GM18907 (cell line): ENCODE measurements around the gene STK40.

ENCODE experiments used
- ATAC-seq: cut with Tn5 transposase; IDR thresholded peaks from one replicate; pipeline ENCODE4 v1.9.1; 2021; ENCODE audit warnings: mild to moderate bottlenecking, moderate library complexity; ENCODE audit not compliant: unreplicated experiment

STK40 gene

DNA sequence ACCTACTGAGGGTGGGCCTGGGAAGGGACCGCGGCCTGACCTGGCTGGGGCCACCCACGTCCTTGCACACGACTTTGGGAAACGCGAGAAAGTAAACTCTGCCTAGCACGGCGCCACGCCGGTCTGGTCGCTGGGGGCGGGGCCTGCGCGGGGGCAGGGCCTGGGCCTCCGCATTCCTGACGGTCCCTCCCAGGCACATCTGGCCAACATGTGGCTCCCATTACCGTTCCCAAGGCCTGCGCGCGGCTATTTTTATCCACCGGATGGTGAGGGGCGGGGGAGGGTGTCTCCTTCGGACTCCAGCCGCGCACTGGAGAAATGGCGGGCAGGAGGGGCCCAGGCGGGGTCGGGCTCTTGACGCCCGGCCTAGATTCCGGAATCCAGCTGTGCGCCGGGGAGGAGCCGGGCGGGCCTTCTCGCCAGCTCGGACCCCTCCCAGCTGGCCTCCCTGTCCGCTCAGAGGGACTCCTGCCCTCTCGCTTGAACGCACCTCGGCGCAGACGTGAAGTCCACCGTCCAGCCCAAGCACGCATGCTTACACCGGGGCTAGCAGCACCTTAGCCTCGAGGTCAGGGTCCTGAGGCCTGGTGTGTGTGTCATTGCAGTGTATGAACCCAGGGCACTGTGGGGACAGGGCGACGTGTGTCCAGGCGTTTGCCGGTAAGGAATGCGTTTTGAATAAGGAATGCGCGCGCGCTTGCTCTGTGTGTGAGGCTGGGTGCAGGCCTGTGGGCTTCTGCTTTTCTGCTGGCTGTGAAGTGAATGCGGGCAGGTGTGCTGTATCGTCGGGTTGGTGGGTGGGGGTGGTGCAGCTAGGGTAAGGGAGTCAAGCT is 64.4 kb downstream of the STK40 start:
- ATAC-seq: no peak

DNA sequence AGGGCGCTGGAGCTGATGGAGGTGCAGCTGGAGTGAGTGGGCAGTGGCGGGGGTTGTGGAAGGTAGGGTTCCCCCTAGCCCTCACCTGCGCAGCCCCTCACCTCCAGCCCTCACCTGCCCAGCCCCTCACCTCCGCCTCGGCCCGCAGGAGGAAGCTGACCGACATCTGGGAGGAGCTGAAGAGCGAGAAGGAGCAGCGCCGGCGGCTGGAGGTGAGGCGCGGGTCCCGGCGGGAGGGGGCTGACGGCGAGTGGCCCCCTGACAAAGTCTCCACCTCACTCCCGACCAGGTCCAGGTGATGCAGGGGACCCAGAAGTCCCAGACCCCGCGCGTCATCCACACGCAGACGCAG is 65.0 kb downstream of the STK40 start:
- ATAC-seq: no peak

DNA sequence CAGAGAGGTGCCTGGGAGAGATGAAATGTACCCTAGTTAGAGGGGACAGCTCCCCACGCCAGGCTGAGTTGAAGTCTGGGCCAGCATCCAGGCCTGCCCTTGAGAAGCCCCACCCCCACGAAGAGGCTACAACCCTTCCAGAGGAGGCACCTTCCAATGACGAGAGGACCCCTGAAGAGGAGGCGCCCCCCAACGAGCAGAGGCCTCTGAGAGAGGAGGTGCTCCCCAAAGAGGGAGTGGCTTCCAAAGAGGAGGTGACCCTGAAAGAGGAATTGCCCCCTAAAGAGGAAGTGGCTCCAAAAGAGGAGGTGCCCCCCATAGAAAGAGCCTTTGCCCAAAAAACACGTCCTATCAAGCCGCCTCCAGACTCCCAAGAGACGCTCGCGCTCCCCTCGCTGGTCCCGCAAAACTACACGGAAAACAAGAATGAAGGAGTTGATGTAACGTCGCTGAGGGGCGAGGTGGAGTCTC is 65.4 kb downstream of the STK40 start:
- no peak for ATAC-seq

DNA sequence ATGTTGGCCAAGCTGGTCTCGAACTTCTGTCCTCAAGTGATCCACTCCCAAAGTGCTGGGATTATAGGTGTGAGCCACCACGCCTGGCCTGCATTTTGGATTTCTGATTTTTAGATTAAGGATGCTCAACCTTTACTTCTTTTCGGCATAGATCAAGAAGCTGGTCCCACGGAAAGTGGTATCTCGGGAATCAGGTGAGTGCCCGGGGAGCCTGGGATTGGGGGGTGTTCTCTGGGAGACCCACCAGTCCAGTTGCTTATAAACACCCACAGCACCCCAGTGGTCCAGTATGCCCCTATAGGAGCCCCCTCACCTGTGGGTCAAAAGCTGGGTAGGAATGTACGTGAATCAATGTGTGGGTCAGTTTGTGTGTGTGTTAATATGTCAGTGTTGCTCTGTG is 76.3 kb downstream of the STK40 start:
- no peak for ATAC-seq

DNA sequence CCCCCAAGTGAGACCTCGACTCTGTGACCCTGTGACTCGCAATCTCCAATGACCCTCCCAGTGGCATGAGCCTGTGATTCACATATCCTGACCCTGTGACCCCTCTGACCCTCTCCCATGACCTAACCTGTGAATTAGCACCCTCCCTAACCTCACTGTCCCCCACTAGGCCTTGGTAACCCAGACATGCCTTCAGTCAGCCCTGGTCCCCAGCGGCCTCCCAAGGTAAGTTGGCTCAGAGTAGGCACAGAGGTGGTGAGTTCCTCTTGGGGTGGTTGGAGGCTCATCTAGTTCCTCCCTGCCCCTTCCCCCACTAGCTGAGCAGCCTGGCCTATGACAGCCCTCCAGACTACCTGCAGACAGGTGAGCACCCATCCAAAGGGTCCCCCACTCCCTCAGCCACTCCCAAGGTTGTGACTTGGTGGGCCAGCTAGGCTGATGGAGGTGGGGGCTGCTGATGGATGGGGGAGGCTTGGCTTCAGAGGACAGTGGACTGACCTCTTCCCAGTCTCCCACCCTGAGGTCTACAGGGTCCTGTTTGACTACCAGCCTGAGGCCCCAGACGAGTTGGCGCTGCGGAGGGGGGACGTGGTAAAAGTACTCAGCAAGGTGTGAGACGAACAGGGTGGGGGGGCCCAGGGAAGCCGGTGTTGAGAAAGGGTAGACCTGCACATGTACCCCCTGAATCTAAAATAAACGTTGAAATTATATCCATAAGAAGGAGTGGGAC is 78.0 kb downstream of the STK40 start:
- no peak for ATAC-seq

DNA sequence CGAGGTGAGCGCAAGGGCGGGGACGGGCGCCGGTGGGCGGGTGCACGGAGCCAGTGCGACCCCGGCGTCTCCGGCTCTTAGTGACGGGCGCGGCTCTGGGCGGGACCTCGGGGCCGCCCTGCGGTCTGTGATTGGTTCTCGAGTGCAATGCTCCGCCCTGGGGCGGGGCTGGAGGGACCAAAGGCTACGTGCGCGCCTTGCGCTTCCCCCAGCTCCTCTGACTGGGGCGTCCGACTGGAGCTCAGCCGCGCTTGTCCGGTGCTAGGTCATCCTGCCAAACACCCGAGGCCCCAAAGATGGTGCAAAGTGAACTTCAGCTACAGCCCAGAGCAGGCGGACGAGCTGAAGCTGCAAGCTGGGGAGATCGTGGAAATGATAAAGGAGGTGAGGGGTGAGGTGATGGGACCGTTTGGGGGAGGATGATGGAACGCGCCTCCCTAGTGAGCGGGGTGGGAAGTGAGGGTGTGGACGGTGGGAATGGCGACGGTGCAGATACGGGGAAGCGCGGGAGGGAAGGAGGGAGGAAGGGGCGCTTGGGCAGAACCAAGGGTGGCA is 78.7 kb downstream of the STK40 start:
- peak; percentile 94 for ATAC-seq

DNA sequence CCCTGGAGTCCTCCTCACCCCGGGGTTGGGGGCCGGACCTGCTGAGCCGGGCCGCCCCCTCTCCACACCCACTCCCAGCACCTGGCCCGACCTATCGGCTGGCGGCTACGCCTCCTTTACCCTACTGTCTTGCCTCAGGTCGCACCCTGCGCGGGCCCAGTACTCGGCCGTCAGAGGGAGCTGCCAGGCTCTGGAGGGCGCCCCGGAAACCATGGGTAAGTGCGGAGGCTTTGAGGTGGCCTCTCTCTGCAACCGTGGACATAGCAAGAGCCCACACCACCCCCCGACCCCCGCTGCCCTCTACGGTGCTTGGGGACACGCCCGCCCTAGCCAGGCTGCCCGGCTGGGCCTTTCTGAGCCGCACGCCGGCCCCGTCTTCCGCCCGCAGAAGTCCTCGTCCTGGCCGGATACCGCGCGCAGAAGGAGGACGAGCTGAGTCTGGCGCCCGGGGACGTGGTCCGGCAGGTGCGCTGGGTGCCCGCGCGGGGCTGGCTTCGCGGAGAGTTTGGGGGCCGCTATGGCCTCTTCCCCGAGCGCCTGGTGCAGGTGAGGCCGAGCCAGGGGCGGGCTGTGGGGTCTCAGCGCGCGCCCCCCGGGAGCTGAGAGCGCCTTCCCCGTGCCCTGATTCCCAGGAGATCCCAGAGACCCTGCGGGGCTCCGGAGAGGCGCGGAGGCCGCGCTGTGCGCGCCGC is 79.4 kb downstream of the STK40 start, which contains the start of gene SH3D21:
TSS of gene SH3D21 (plus strand) at position 159 of the 692 bp plus-strand sequence. CDS start at position 212, 53 bp downstream.
- peak; percentile 37 for ATAC-seq

DNA sequence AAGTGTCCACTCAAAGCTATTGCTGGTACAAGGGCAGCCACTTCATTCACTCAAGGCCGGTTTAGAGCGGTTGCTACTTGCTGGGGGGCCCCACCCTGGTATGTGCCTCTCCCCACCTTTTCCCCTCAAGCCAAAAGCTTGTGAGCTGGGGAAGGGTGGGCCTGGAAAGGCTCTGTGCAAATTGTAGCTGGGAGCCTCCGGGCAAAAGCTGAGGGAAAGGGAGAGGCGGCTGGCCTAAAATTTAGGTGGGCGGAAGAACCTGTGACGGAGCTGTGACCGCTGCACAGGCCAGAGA is 79.9 kb downstream of the STK40 start:
- ATAC-seq: no peak

DNA sequence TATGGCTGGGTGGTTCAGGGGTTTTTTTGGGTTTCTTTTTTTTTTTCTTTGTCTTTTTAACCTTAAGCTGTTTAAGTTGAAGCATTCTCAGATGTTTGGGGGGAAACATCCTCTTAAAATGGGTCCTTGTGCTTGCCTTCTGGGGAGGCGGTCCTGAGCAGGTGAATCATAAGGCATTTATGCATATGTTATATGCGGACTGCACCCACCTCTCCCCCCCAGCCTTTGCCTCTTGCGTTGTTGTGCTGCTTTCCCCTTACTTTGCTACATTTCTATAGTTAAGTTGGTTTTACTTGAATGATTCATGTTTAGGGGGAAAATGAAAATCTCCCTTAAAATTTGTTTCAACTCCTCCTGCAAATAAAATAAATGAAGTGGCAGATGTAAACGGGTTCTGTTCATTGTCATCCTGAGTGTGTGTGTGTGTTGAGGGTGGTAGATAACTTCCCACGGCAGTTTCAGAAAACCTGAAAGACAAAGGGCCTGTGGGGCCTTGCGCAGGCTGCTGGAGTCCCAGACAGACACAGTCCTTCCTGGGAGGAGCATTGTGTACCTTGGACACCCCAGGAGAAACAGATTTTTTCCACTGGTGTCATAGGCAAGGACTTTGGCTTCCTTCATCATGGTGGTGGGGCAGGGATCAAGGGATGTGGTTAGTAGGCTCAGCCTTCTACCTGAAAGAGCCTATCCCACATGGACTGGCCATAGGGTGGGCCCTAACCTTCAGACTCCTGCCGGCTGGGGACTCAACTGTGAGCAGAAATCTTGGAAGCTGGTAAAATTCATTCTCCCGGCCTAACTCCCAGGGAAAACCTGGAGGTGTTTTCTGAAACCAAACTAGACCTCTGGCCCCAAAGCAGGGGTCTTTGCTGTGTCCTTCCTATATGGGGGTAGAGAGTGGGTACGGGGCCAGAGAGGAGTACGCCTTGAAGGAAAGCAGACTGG is 80.5 kb downstream of the STK40 start:
- no peak for ATAC-seq

DNA sequence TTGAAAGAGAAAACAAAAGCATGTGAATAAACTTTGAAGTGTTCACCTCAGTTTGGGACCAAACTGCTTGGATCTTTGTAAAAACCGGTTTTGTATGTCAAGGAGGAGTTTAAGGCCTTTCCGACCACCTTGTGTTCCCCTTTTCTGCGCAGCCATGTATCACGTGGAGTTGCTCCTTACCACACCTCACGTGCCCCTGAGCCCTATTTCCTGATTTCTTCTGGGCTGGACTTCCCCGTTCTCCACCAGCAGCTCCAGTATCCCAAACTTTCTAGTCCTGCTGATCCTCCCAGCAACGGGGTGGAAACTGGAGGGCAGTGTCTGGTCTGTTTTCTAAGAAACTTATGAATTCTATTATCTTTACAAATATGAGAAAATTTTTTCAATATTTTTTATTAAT is 81.2 kb downstream of the STK40 start:
- no peak for ATAC-seq

DNA sequence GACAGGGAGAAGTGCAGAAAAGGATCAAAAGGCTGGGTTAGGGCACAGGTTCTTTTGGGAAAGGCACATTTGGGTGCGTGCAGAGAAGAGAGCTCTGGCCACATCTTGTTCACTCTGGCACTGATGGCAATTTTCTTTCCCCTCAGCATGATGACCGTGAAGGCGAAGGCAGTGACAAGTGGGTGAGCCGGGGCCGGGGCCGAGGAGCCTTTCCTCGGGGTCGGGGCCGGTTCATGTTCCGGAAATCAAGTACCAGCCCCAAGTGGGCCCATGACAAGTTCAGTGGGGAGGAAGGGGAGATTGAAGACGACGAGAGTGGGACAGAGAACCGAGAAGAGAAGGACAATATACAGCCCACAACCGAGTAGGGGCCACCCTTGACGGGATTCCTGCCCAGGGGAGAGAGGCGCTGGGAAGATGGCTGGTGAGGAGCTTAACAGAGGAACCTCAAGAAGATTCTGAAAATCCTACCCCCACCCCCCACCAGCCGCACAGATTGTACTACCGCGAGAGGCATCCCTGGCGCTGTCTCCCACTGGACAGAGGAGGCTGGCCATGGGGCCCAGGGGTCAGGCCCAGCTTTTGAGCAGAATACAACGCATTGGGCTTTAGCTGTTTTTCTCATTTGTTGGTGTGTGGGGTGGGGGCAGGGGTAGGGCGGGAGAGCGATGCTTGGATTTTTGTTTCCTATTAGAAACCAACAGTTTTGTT is 81.9 kb downstream of the STK40 start:
- no peak for ATAC-seq

DNA sequence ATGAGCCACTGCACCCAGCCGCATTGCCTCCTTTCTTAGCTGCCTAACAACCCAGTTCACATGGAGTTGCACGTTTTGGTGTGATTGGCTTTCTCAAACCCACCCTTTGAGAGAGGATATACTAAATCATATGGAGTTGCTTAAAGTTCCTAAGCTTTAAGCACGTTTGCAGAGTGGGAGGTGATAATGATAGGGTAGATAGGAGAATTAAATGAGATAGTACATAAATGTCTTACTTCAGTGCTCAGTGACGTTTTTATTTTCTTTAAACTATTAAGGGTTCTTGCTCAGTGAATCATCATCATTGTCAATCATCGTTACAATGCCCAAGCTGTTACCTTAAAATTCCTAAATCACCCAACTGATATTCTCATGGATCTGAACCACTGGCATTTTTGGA is 82.5 kb downstream of the STK40 start:
- ATAC-seq: no peak

DNA sequence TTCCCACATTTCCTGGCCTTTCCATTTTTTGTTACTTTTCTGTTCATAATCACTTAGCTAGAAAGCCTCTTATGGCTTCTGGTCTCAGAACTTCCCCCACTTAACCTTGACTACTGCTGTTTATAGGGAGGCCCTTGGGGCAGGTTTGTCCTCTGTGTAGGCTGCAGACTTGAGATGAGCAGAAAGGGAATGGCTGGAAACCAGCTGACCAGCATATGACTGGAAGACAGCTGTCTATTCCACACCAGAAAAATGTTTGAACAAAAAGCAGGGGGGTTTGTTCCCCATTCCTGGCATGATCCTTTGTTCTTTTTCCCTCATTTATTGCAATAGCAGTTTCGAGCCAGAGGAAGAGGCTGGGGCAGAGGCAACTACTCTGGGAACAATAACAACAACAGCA is 84.5 kb downstream of the STK40 start:
- no peak for ATAC-seq

DNA sequence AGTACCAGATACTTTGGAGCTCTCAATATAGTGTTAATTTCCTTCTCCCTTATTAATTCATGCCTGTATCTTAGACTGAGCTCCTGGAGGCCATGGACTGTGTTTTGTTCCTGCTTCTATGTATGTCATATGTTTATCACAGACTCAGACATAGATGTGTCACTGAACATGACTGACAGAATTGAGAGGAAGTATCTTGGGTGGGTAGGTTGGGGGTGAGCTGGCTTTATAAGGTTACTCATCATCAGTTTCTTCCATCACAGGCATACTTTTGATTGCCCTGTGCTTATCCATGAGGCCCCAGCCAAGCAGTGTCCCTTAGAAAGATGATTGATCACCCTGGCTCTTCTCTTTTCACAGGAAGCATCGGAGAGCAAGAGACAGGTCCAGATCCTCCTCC is 85.2 kb downstream of the STK40 start:
- no peak for ATAC-seq

DNA sequence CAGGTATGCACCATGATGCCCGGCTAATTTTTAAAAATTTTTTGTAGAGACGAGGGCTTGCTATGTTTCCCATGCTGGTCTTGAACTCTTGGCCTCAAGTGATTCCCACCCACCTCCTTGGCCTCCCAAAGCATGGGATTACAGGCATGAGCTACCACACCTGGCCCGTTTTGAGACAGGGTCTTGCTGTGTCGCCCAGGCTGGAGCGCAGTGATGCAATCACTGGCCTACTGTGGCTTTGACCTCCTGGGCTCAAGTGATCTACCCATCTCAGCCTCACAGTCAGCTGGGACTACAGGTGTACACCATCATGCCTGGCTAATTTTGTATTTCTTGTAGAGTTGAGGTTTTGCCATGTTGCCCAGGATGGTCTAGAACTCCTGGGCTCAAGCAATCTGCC is 87.1 kb downstream of the STK40 start:
- ATAC-seq: no peak

DNA sequence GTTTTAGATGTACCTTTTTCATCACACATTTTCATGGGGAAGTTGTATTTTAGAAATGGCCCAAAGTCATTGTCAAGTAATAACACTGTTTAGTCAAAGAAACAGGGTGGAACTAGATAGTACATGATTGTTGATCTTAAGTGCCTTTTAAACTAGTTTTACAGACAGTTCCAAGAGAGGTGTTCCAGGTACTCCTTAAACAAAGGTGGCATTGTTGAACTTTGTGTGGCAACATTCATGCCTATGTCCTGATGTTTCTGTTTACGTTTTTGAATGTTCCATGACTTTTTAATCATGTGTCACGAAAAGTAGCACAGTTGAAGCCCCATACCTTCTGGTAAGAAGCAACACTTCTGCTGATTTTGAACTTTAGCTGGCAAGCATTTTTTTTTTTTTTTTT is 88.7 kb downstream of the STK40 start:
- ATAC-seq: no peak

DNA sequence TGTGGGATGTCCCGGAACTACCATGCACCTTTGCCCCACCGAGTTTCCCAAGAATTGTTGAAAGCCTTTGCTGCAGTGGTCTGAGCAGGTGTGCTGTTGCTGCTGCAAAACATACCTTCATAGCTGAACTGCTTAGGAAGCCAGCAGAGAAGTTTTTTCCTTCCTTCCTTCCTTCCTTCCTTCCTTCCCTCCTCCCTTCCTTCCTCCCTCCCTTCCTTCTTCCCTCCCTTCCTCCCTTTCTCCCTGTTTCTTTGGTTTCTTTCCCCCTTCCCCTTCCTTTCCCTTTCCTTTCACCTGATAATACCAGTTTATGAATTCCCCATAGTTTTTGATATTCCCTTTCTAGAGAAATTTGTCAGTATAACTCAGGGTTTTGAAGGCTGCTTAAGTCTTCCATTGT is 90.3 kb downstream of the STK40 start:
- ATAC-seq: no peak
